SK-N-MC (cell line): ENCODE data around the gene BACH2.

Experiments
- EZH2 ChIP-seq: fragments of 200-600 bp; sonication (generic); IDR thresholded peaks from one replicate; pipeline ENCODE4 v1.6.1; 2017; ENCODE audit warnings: antibody characterized with exemption
- FOXP2 ChIP-seq: optimal IDR thresholded peaks from 2 replicates; pipeline ENCODE3; 2011; ENCODE audit warnings: mild to moderate bottlenecking, moderate library complexity; ENCODE audit not compliant: insufficient read depth; ENCODE audit errors: extremely low read length, control extremely low read depth
- POLR2AphosphoS5 ChIP-seq: IDR thresholded peaks from 2 replicates; pipeline ENCODE4 v1.6.1; 2012; ENCODE audit warnings: mild to moderate bottlenecking, low read depth, low read length, borderline replicate concordance

GRCh38 chr6:90066697-90067096 is 229.9 kb downstream of the BACH2 start:
- no peak for TF ChIP-seq EZH2
- TF ChIP-seq POLR2AphosphoS5 = no peak
- TF ChIP-seq FOXP2 = no peak
